ENCODE data around the gene GTF3C2. TPM values are rescaled to one million over a fixed set of nuclear protein-coding genes. Genes with fewer than 3 reads are reported as not detected.

GTF3C2 gene
- total and polyA plus RNA-seq, 4 donors, result 28.7 to 61.8 (median 43.7) TPM

DNA sequence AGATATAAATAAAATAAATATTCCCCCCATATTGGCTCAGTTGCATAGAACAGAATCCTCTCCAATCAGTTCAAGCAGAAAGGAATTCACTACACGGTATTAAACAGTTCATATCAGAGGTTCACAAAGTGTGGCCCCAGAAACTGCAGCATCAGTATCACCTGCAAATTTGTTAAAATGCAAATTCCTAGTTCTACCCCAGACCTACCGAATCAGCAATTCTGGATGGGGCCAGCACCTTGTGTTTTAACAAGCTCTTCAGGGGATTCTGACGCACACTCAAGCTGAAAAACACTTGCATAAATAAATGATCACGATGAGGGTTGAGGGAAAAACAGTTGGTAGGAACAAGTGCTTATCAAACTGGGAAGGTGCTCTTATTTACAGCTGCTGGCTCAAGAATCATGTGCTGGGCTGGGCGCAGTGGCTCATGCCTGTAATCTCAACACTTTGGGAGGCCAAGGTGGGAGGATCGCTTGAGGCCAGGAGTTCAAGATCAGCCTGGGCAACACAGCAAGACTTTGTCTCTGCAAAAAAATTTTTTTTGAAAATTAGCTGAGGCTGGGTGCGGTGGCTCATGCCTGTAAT is 6.4 kb downstream of the GTF3C2 start:
- Histone ChIP-seq H3K4me3 (no peak overlapping the region), H3K9me3 (ENCODE audit: control insufficient read depth in 4 of 4, insufficient read depth in 3 of 4, low read length in 3 of 4) (no peaks in the 10 kb centered on the region), H3K27me3 (ENCODE audit: control insufficient read depth in 3 of 3, insufficient read depth in 3 of 3, low read length in 2 of 3) (no peaks in the 10 kb centered on the region), H3K9ac (ENCODE audit: insufficient read depth in 1 of 2, low read length in 2 of 2) (no peak overlapping the region), H3K4me1 (ENCODE audit: control insufficient read depth in 5 of 5, insufficient read depth in 5 of 5, low read length in 5 of 5) (peaks cover 0 to 4% (median 0%) of the 10 kb centered on the region in 5 donors), H3K36me3 (ENCODE audit: control insufficient read depth in 4 of 4, insufficient read depth in 4 of 4, low read length in 4 of 4) (peaks cover 0 to 5% (median 0%) of the 10 kb centered on the region in 4 donors), H3K27ac (ENCODE audit: low read depth in 1 of 2, low read length in 1 of 2) (no peak overlapping the region)
- ATAC-seq (ENCODE audit: insufficient read depth, low FRiP score) (no peak), DNase-seq (no peak)
- TF ChIP-seq, protein P1, sequence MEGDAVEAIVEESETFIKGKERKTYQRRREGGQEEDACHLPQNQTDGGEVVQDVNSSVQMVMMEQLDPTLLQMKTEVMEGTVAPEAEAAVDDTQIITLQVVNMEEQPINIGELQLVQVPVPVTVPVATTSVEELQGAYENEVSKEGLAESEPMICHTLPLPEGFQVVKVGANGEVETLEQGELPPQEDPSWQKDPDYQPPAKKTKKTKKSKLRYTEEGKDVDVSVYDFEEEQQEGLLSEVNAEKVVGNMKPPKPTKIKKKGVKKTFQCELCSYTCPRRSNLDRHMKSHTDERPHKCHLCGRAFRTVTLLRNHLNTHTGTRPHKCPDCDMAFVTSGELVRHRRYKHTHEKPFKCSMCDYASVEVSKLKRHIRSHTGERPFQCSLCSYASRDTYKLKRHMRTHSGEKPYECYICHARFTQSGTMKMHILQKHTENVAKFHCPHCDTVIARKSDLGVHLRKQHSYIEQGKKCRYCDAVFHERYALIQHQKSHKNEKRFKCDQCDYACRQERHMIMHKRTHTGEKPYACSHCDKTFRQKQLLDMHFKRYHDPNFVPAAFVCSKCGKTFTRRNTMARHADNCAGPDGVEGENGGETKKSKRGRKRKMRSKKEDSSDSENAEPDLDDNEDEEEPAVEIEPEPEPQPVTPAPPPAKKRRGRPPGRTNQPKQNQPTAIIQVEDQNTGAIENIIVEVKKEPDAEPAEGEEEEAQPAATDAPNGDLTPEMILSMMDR (IDR thresholded peaks at IDR 0.05; ENCODE audit: control extremely low read depth, extremely low read depth), result no peak
- WGBS, 2 donors, result 86 to 91% methylated on average over 7 of the region's 7 CpGs

DNA sequence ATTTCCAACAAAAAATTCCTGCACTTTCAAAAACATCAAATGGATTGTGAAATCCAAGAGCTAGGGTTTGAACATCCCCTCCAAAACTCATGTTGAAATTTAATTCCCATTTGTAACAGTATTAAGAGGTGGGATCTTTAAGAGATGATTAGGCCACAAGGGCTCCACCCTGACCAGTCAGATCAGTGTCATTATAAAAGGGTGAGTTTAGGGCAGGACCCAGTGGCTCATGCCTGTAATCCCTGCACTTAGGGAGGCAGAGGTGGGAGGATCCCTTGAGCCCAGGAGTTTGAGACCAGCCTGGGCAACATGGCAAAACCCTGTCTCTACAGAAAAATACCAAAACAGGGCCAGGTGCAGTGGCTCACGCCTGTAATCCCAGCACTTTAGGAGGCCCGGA is 8.9 kb downstream of the GTF3C2 start:
- Histone ChIP-seq H3K9ac (ENCODE audit: insufficient read depth in 1 of 2, low read length in 2 of 2) (no peak overlapping the region), H3K36me3 (ENCODE audit: control insufficient read depth in 4 of 4, insufficient read depth in 4 of 4, low read length in 4 of 4) (peaks cover 0 to 2% (median 1%) of the 10 kb centered on the region in 4 donors), H3K27ac (ENCODE audit: low read depth in 1 of 2, low read length in 1 of 2) (no peak overlapping the region), H3K4me1 (ENCODE audit: control insufficient read depth in 5 of 5, insufficient read depth in 5 of 5, low read length in 5 of 5) (peaks cover 0 to 3% (median 0%) of the 10 kb centered on the region in 5 donors), H3K9me3 (ENCODE audit: control insufficient read depth in 4 of 4, insufficient read depth in 3 of 4, low read length in 3 of 4) (no peaks in the 10 kb centered on the region), H3K27me3 (ENCODE audit: control insufficient read depth in 3 of 3, insufficient read depth in 3 of 3, low read length in 2 of 3) (no peaks in the 10 kb centered on the region), H3K4me3 (no peak overlapping the region)
- 94 to 95% methylated on average over 2 of the region's 2 CpGs for WGBS, 2 donors
- TF ChIP-seq, protein P1 (IDR thresholded peaks at IDR 0.05; ENCODE audit: control extremely low read depth, extremely low read depth), result no peak
- ATAC-seq (ENCODE audit: insufficient read depth, low FRiP score), result no peak
- DNase-seq, result no peak

DNA sequence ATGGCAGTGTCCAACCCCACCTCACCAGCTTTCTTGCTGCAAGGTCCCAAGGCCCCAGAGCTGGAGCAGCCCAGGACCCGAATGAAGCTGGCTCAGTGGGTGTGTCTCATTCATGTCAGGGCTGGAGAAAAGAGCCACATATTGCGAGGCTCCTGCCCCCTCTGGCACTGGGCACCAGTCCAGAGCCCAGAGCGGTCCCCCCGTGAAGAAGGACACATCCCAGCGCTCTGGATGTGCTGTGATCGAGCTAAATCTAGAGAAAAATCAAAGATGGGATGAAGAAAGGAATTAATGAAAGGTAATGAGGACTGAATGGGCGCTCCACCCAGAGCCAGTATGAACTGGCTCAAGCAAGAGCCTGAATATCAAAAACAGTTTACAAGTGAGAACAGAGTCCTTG is 20.4 kb downstream of the GTF3C2 start:
- Histone ChIP-seq H3K27ac (ENCODE audit: low read depth in 1 of 2, low read length in 1 of 2) (no peak overlapping the region), H3K27me3 (ENCODE audit: control insufficient read depth in 3 of 3, insufficient read depth in 3 of 3, low read length in 2 of 3) (no peaks in the 10 kb centered on the region), H3K4me3 (no peak overlapping the region), H3K36me3 (ENCODE audit: control insufficient read depth in 4 of 4, insufficient read depth in 4 of 4, low read length in 4 of 4) (peaks cover 28 to 52% (median 36%) of the 10 kb centered on the region in 4 donors), H3K9me3 (ENCODE audit: control insufficient read depth in 4 of 4, insufficient read depth in 3 of 4, low read length in 3 of 4) (no peaks in the 10 kb centered on the region), H3K4me1 (ENCODE audit: control insufficient read depth in 5 of 5, insufficient read depth in 5 of 5, low read length in 5 of 5) (no peaks in the 10 kb centered on the region), H3K9ac (ENCODE audit: insufficient read depth in 1 of 2, low read length in 2 of 2) (no peak overlapping the region)
- DNase-seq, result no peak
- TF ChIP-seq, protein P1 (IDR thresholded peaks at IDR 0.05; ENCODE audit: control extremely low read depth, extremely low read depth), result no peak
- WGBS, 2 donors, result 95 to 96% methylated on average over 7 of the region's 7 CpGs
- no peak for ATAC-seq (ENCODE audit: insufficient read depth, low FRiP score)

DNA sequence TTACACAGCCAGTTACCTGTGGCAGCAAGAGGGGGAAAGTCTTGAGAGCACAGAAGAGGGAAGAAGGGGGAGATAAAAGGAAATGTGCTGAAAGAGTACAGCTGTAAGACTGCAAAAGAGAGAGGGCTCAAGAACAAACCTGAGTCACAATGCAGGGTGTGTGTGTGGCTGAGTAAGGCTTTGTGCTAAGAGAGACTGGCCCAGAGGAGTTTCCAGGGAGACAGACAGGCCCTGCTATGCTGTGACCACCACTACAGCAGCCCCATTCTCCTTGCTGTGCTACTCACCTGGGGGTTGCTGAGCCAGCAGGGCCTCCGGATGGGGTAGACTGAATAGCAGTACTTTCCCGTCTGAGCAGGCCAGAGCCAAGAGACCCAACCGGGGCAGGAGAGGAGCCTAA is 21.3 kb downstream of the GTF3C2 start:
- ATAC-seq (ENCODE audit: insufficient read depth, low FRiP score) (no peak), DNase-seq (no peak)
- no peak overlapping the region for H3K27ac ChIP-seq (ENCODE audit: low read depth in 1 of 2, low read length in 1 of 2)
- H3K4me1 ChIP-seq (ENCODE audit: control insufficient read depth in 5 of 5, insufficient read depth in 5 of 5, low read length in 5 of 5), result no peaks in the 10 kb centered on the region
- H3K9ac ChIP-seq (ENCODE audit: insufficient read depth in 1 of 2, low read length in 2 of 2), result no peak overlapping the region
- peaks cover 30 to 55% (median 36%) of the 10 kb centered on the region in 4 donors for H3K36me3 ChIP-seq (ENCODE audit: control insufficient read depth in 4 of 4, insufficient read depth in 4 of 4, low read length in 4 of 4)
- no peaks in the 10 kb centered on the region for H3K27me3 ChIP-seq (ENCODE audit: control insufficient read depth in 3 of 3, insufficient read depth in 3 of 3, low read length in 2 of 3)
- H3K9me3 ChIP-seq (ENCODE audit: control insufficient read depth in 4 of 4, insufficient read depth in 3 of 4, low read length in 3 of 4), result no peaks in the 10 kb centered on the region
- H3K4me3 ChIP-seq, result no peak overlapping the region
- TF ChIP-seq, protein P1 (IDR thresholded peaks at IDR 0.05; ENCODE audit: control extremely low read depth, extremely low read depth), result no peak
- 85 to 90% methylated on average over 3 of the region's 3 CpGs for WGBS, 2 donors
